HG02970 (cell line): ENCODE measurements around the gene ITGA2B.
"Not testable (repeated sequence)": the region's sequence is repeated elsewhere in the genome, so short reads cannot be mapped to it uniquely, and the experiment has no call there.

Experiments used
- ATAC-seq: cut with Tn5 transposase; IDR thresholded peaks from one replicate; pipeline ENCODE4 v1.9.1; 2021; ENCODE audit warnings: mild to moderate bottlenecking, moderate library complexity, moderate number of reproducible peaks; ENCODE audit not compliant: unreplicated experiment, low FRiP score

Gene ITGA2B

DNA sequence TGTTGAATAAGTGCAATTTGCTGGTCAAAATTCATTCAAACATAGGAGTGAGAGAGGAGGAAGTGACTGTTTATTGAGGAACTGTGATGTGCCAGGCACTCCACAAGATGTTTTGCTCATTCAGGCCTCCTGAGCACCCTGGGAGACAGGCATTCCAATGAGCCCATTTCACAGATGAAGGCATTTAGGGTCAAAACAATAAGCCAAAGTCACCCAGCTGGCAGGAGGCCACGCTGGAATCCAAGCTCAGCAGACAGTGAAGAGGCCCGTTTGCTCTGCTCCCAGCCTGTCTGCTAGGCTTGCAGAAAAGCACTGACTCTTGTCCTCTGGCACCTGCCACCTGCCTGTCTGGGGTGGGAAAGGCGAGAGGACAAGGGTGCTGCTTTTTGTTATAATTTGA lies 54.7 kb downstream of the ITGA2B start:
- ATAC-seq = no peak

- no peak for ATAC-seq
Observed at GRCh38 chr17:44334315-44334714, 55.1 kb downstream of the ITGA2B start.

GRCh38 chr17:44333371-44333770 lies 56.1 kb downstream of the ITGA2B start:
- ATAC-seq = no peak

DNA sequence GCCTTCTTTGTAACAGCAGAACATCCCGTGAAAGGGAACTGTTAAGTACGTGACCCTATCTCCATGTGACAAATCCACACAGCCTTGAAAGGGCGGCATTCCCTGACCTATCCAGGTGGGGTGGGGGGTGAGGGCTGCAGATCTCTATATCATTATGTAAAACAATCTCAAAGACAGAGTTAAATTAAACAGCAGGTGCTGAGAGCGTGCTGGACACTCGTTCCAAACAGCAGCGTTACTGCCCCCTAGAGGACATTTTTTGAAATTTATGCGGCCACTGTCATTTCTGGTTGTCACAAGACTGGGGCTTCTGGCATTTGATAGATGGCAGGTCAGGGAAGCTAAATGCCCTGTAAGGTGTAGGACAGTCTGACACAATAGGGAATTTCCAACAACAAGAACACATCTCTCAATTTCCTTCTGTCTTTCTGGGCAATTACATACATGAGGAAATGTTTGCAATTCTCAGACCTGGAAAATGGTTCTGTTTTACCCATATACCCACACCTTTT lies 58.1 kb downstream of the ITGA2B start:
- ATAC-seq = no peak

- not testable (repeated sequence) for ATAC-seq
Observed at GRCh38 chr17:44330263-44330662, 59.2 kb downstream of the ITGA2B start.

DNA sequence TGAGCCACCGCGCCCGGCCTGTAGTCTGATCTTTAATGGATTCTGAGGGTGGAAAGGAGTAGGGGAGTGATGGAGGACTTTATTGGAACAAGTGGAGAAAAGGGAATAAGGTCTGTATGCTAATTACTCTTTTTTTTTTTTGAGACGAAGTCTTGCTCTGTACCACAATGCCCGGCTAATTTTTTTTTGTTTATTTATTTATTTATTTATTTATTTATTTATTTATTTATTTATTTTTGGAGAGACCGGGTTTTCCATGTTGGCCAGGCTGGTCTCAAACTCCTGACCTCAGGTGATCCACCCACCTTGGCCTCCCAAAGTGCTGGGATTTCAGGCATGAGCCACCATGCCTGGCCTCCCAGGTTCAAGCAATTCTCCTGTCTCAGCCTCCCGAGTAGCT lies 59.9 kb downstream of the ITGA2B start:
- ATAC-seq = not testable (repeated sequence)

DNA sequence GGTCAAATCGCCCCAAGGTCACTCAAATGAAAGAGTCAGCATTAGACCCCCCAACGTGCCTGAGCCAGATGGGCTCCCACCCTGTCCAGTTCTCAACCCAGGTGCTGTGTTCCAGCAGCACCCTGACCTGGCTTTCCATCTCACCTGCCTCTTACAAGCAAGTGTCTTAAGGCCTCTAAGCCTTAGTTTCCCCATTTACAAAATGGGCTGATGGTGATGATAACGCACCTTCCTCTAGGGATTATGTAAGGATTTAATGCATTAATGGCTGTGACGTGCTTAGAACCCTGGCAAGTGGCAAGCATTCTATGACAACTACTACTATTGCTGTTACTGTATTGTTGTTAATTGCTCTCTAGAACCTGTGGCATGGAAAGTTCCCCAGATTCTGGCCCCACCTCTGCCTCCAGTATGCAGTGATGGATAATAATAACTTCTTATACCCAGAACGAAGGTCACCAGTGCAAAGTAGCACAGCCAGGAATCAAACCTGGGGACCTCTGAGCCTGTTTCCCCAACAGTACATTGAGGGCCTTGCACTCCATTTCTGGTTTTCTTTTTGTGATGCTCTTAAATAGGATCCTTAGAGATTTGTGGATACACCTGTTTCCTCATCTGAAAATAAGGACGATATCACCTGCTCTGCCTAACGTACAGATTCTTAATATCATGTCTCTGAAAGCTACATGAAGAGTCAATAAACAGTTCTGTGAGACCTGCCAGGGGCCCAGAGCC lies 61.6 kb downstream of the ITGA2B start:
- no peak for ATAC-seq

DNA sequence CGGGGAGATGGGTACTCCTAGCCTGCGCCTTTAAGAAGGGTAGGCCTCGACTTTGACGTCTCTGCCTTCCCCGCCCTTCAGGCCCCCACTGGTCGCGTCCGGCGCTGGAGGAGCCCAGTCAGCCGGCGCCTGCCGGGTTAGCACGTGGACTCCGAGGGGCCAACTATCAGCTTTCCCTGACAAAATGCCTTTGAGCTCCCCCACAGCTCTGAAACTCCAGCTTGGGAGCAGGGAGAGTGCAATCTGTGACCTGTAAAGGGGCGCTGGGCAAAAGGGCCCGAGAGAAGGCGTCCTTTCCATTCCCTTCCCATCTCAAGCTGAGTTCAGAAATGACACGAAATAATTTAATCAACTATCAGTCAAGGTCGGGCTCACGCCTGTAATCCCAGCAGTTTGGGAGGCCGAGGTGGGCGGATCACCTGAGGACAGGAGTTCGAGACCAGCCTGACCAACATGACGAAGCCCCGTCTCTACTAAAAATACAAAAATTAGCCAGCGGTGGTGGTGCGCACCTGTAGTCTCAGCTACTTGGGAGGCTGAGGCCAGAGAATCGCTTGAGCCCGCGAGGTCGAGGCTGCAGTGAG lies 62.5 kb downstream of the ITGA2B start:
- ATAC-seq = peak; percentile 34

- ATAC-seq = peak; percentile 67
Observed at GRCh38 chr17:44324571-44325275, 64.7 kb downstream of the ITGA2B start, which contains the start of gene SLC25A39. Gene SLC25A39 (minus strand): TSS chr17:44324823. CDS start chr17:44323562, 1,261 bp downstream.

DNA sequence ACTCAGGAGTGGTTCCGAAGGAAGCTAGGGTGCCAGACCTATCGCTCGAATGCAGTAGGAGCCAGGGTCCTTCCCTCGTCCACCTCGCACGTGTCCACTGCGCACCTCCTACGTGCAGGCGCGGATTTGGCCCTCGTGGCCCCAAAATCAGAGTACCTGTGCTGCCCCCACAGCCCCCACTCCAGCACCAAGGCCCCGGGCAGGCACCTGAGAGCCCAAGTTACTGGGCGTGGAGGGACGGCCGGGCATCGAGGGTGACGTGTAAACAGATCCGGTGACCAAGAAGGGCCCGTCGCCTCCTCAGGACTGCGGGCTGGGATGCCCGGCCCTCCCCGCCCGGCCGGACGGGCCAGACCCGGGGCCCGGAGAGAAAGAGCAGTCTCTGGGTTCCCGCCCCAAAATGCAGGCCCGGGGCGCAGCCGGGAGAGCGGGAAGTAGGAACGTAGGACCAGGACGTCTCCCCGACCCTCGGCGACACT lies 65.3 kb downstream of the ITGA2B start:
- peak; percentile 4 for ATAC-seq

DNA sequence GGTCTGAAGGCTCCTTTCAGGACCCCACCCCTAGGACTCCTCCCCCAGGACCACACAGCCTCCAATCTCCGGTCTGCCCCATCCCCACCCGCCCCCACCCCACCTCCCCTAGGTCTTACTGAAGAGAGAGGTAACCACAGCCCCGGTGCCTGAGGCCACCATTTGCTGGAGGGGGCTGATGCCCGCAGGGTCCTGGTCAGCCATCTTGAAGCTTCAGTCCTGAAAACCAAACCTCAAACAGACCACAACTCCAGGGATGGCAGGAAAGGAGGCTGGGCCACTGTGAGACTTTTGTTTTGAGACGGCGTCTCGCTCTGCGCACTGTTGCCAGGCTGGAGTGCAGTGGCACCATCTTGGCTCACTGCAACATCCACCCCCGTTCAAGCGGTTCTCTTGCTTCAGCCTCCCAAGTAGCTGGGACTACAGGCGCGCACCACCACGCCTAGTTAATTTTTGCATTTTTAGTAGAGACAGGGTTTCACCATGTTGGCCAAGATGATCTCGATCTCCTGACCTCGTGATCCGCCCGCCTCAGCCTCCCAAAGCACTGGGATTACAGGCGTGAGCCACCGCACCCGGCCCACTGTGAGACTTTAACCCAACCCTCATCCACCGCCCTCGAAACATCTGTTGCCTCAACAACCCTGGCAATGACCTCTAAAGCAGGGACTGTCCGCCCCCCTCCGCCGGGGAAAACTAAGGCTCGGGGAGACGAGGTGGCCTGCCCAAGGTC lies 65.9 kb downstream of the ITGA2B start:
- no peak for ATAC-seq

- ATAC-seq = no peak
Observed at GRCh38 chr17:44322236-44322895, 67.1 kb downstream of the ITGA2B start.
